Measurements from ENCODE around the gene RASAL3. TPM values are rescaled to one million over a fixed set of nuclear protein-coding genes. Genes with fewer than 3 reads are reported as not detected.
A peak's percentile ranks its signal among the peaks of the same experiment; 100 is the strongest.
"Not testable (repeated sequence)": the region's sequence is repeated elsewhere in the genome, so short reads cannot be mapped to it uniquely, and the experiment has no call there.

The RASAL3 gene
- polyA plus RNA-seq, 1 donor, result 1.1 TPM

DNA sequence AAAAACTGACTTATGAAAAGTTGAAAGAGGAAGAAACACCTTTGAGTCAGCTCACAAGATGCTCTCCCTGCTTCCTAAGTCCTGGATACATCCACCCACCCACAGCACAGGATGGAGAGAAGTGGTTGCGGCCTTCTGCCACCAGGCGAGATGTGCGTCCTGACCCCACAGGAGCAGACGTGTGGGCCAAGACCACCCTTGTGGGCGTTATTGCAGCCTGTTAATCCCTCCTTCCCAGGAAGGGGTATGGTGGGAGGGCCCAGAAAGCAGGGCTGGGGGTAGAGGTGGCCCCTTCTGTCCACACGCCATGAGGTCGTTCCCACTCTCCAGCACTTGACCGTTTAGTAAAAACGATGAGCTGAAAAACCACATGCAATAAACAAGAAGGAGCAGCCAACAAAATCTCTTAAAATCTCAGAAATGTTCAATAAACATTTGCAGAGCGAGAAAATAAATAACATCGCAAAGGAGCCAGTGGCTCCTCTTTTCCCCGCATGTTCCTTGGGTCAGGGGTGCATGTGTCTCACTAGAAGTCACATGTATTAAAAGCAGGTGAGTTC lies 43.1 kb downstream of the RASAL3 start:
- DNase-seq, result no peak

DNA sequence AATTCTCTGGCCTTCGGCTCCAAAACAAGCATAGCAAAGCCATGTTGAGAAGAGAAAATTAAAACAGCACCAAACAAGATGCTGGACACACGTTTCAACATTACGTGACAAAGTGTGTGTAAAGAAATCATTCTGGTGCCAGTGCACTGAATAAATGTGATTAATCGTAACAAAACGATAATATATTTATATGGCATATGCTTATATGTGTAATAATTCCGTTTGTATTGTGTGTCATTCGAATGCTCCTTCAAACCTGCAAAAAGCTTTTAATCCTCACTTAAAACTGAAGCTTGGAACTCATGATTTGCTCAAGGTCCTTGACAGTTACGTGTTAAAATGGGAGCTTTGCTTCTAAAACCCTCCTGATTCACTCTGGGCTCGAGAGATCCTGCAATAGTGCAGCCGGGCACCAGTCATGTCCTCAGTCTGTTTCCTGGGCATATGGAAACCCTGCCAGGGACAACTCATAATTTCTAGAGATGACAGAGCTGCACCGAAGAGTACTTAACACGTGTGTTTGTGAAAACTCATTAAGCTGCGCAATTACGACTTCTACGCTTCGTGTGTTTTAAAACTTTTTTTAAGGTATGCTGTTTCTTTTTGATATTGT lies 44.8 kb downstream of the RASAL3 start:
- DNase-seq, result no peak

DNA sequence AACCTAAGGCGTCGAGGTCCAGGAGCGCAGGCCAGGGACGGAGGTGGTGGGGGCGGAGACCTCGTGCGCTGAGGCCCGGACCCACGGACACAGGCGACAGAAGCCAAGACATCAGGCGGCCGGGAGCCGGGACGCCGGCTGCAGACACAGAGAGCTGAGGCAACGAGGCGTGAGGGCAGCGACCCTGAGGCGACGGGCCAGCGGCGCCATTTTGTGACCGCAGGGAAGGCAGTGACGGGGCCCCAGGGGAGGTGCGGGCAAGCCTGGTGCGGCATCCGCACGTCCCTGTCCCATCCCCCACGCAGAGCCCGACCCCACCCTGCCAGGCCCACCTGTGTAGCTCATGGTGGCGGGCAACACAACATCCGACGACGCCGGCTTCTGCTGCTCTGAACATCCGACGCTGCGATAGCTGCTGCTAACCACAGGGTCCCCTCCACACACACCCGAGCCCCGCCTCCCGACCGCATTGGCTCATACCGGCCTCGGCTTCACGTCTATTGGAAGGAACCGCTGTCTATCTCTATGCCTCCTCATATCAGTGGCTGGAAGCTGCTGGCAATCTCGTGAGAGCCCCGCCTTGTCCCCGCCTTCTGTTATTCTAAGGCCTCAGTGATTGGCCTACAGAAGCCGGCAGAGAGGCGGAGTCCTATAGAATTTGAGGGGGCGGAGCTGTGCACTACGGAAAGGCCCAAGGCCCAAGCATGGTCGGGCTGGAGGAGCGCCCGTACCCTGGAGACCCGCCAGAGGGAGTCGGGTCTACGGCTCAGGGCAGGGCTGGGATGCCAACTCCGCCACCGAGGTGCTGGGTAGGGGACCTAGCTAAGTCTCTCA lies 45.5 kb downstream of the RASAL3 start, which contains the start of gene AKAP8L:
Gene AKAP8L (minus strand): TSS at position 410 of the 834 bp plus-strand sequence. CDS start 65 bp downstream, at position 345.
- DNase-seq, result peak; percentile 100

DNA sequence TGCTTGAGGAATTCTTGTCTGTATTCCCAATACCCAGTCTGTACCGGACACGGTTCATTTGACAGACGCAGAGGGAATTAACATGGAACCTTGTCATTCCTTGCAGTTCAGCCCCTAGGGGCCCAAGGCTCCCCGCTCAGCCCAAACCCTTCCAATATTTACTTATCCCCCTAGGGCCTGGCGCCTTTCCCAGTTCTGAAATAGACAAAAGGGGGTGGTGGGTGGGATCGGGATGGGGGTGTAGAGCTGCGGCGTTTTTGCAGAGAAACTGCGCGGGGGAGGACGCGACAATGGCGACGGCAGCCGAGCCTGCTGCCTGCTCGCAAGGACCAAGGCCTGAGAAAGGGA lies 46.1 kb downstream of the RASAL3 start:
- peak; percentile 32 for DNase-seq

DNA sequence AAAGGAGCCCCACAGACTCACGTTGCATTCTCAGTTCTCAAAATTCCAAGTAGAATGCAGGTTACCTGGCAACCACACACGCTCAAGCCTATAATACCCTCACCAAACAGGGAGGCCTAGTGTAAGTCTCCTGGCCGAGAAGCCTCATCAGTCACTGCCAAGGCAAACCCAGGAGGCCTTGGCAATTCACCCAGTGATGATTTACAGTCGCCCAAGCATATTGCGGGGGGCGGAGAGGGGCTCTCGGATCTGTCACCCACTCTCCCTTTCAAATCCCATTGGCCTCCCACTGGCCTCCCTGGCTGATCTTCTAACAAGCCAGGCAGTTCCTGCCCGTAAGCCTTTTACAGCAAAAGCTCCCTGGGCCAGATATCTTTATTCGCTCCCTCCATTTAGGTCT lies 46.6 kb downstream of the RASAL3 start:
- DNase-seq, result peak; percentile 19

DNA sequence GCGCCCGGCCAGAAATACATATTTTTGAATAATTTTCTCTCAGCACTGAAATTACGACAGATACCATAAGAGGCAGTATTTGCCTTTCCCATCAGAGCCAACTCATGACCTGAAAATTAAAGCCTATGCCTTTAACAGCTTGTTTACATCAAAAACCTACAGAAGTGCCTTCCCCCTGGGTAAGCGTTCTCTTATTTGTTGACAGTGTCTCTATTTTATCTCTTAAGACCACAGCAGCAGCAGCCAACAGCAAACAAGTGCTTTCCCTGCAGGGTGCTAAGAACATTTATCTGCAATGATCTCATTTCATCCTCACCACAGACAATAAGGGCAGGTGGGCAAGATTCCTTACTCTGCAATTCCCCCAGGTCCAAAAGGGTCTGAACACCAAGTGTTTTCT lies 51.5 kb downstream of the RASAL3 start:
- no peak for DNase-seq

DNA sequence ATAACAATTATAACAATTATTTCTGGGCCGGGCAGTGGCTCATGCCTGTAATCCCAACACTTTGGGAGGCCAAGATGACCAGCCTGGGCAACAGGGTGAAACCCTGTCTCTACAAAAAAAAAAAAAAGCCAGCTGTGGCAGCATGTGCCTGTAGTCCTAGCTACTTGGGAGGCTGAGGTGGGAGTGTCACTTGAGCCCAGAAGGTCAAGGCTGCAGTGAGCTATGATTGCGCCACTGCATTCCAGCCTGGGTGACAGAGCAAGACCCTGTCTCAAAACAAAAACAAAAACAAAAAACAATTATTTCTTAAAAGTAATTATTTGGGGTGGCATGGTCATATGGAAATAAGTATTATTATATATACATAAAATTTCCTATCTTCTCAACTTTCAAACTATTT lies 53.0 kb downstream of the RASAL3 start:
- not testable (repeated sequence) for DNase-seq

DNA sequence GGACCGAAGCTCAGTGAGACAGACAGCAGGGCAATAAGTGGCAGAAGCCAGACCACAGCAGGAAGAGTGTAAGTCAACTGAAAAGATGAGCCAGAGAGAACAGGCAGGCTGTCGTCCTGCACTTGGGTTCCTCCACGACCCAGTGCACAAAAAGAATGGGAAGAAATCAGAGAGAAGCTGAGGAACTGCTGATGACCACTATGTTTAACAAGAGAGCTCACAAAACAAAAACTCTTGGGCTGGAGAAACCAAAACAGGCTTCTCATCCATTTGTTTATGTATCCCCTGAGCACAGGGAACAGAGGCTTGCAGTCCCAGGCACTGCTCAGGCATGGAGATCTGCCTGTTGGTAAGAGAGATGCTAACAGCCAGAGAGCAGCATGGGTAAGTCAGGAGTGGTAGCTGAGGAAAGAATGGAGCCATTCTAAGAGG lies 59.5 kb downstream of the RASAL3 start:
- no peak for DNase-seq

DNA sequence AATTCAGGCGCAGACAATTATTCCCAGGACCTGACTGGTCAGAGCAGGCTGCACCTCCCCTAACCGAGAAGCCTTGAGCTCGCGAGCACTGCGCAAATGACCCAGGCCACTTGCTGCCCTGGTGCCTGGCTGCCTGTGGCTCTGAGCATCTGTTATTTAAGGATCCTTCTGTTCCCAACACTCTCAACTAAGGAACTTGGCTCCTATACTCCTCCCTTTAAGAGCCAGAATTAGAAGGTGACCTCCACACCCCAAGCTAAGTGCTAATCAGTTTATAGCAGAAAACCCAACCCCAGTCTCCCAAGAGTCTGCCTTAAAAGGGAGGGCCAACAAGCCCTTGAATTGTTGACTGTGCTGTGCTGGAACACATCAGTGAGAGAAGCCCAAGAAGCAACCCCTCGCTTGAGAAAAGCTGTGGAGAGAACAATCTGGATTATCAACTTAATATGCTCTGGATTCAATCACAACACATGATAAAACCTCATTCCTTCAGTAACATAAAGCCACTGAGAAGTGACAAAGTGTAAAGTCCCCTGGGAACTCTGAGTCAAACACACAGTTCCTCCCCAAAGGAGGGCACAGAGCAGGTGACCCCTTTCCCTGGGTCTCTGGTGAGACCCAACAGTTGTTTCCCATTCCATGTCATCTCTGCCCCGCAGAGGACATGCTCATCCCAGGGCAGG lies 60.1 kb downstream of the RASAL3 start:
- DNase-seq, result no peak

DNA sequence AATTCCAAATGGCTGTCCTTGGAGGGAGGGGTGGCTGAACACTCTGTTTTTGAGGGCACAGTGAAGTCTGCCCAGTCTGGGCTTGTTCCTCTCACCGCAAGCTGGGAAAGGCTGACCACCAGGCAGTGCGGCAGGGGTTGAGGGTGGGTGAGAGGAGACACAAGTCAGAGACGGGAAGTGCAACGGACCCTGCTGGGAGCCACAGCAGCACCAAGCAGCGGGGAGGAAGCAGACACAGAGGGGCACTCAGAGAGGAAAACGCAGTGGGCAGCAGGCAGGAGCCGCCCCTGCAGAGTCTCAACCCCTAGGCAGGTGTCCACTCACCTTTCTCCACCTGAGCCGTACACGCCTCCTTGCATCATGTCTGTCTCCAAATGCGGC lies 61.2 kb downstream of the RASAL3 start:
- DNase-seq, result no peak

DNA sequence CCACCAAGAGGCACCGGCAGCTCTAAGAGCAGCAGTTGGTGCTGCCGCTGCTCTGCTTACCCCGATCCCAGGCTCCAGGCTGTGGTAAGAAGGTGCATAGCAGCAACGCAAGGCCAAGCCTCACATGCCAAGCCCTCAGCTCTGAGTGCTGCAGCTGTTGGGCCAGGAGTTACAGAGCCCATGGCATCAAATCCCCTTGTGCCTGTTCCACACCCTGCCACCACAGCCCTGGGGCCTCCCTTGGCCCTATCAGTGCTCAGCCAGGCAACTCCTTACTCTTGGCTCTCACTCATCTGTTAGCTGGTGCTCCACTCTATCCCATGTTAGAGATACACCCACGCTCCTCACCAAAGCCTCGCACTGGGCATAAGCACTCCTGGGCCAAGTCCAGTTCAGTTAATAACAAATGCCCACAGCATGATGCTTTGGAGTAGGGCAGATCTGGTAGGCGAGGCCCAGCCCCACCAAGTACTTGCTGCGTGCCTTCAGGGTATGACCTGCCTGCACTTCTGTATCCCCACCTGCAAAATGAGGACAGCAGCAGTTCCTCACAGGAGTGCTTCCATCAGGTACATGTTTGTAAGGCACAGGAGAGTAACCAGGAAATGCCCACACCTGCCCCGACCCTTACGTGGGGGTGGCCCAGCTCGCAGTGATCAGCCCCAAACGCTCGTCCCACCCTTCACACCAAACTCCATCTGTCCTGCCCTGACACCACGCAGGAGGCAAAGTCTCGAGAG lies 61.8 kb downstream of the RASAL3 start:
- DNase-seq, result no peak

Other genes with a start within 250 kb of the RASAL3 start
- 3.9 TPM for gene EPHX3, start 232.1 kb downstream of the RASAL3 start, polyA plus RNA-seq (ENCODE audit: insufficient read length)
- gene BRD4, start 132.0 kb downstream of the RASAL3 start, polyA plus RNA-seq (ENCODE audit: insufficient read length), result 63.6 TPM
- 32.7 TPM for gene AKAP8, start 84.8 kb downstream of the RASAL3 start, polyA plus RNA-seq (ENCODE audit: insufficient read length)
- gene AKAP8L, start 45.6 kb downstream of the RASAL3 start, polyA plus RNA-seq (ENCODE audit: insufficient read length), result 119 TPM
- gene WIZ, start 14.6 kb downstream of the RASAL3 start, polyA plus RNA-seq (ENCODE audit: insufficient read length), result 25.7 TPM
- not detected for gene PGLYRP2, start 15.0 kb upstream of the RASAL3 start, polyA plus RNA-seq (ENCODE audit: insufficient read length)
- gene CYP4F22, start 44.0 kb upstream of the RASAL3 start, polyA plus RNA-seq (ENCODE audit: insufficient read length), result 0.28 TPM
- 0.08 TPM for gene CYP4F8, start 150.7 kb upstream of the RASAL3 start, polyA plus RNA-seq (ENCODE audit: insufficient read length)
- 1.4 TPM for gene CYP4F3, start 176.4 kb upstream of the RASAL3 start, polyA plus RNA-seq (ENCODE audit: insufficient read length)
- gene CYP4F12, start 208.5 kb upstream of the RASAL3 start, polyA plus RNA-seq (ENCODE audit: insufficient read length), result 1.1 TPM